ENCODE data around the gene RHBDL1.

DNA sequence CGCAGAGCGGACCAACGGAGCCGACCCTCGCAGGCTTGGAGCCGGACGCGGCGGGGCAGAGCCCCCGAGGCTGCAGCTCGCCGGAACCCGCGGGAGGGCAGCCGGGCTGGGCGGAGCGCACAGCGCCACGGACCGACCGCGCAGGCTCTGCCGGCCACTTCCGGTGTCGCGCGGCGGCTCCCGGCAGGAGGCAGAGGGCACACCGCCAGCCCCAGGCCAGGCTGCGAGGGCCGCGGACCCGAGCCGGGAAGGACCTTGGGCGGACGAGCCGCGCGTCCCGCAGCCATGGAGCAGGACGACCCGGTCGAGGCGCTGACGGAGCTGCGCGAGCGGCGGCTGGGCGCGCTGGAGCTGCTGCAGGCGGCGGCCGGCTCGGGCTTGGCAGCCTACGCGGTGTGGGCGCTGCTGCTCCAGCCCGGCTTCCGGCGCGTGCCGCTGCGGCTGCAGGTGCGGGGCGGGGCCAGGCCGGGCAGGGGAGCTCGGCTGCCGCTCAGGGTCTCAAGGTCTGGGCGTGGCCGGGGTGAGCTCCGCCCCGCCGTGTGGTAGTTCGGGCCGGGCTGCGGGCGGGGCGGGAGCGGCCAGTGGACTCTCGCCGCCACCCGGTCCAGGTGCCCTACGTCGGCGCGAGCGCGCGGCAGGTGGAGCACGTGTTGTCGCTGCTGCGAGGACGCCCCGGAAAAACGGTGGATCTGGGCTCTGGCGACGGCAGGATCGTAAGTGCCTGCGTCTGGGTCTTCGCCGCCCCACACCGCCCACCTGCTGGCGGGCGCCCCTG is 45.7 kb downstream of the RHBDL1 start, which contains the start of gene ANTKMT:
- TF ChIP-seq, protein P1, sequence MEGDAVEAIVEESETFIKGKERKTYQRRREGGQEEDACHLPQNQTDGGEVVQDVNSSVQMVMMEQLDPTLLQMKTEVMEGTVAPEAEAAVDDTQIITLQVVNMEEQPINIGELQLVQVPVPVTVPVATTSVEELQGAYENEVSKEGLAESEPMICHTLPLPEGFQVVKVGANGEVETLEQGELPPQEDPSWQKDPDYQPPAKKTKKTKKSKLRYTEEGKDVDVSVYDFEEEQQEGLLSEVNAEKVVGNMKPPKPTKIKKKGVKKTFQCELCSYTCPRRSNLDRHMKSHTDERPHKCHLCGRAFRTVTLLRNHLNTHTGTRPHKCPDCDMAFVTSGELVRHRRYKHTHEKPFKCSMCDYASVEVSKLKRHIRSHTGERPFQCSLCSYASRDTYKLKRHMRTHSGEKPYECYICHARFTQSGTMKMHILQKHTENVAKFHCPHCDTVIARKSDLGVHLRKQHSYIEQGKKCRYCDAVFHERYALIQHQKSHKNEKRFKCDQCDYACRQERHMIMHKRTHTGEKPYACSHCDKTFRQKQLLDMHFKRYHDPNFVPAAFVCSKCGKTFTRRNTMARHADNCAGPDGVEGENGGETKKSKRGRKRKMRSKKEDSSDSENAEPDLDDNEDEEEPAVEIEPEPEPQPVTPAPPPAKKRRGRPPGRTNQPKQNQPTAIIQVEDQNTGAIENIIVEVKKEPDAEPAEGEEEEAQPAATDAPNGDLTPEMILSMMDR (IDR thresholded peaks at IDR 0.05; ENCODE audit: low read depth, low read length, missing input control) = no peak
- TF ChIP-seq, protein P2, sequence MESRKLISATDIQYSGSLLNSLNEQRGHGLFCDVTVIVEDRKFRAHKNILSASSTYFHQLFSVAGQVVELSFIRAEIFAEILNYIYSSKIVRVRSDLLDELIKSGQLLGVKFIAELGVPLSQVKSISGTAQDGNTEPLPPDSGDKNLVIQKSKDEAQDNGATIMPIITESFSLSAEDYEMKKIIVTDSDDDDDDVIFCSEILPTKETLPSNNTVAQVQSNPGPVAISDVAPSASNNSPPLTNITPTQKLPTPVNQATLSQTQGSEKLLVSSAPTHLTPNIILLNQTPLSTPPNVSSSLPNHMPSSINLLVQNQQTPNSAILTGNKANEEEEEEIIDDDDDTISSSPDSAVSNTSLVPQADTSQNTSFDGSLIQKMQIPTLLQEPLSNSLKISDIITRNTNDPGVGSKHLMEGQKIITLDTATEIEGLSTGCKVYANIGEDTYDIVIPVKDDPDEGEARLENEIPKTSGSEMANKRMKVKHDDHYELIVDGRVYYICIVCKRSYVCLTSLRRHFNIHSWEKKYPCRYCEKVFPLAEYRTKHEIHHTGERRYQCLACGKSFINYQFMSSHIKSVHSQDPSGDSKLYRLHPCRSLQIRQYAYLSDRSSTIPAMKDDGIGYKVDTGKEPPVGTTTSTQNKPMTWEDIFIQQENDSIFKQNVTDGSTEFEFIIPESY (IDR thresholded peaks at IDR 0.05) = no peak
- TF ChIP-seq FOXA1 (IDR thresholded peaks at IDR 0.05) = no peak
- TF ChIP-seq YY1 (IDR thresholded peaks at IDR 0.05) = no peak
- TF ChIP-seq, protein P3, sequence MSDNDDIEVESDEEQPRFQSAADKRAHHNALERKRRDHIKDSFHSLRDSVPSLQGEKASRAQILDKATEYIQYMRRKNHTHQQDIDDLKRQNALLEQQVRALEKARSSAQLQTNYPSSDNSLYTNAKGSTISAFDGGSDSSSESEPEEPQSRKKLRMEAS (IDR thresholded peaks at IDR 0.05) = no peak
- no peak for TF ChIP-seq RAD21 (IDR thresholded peaks at IDR 0.05)
- TF ChIP-seq JUND (IDR thresholded peaks at IDR 0.05) = no peak
- TF ChIP-seq, protein P4, sequence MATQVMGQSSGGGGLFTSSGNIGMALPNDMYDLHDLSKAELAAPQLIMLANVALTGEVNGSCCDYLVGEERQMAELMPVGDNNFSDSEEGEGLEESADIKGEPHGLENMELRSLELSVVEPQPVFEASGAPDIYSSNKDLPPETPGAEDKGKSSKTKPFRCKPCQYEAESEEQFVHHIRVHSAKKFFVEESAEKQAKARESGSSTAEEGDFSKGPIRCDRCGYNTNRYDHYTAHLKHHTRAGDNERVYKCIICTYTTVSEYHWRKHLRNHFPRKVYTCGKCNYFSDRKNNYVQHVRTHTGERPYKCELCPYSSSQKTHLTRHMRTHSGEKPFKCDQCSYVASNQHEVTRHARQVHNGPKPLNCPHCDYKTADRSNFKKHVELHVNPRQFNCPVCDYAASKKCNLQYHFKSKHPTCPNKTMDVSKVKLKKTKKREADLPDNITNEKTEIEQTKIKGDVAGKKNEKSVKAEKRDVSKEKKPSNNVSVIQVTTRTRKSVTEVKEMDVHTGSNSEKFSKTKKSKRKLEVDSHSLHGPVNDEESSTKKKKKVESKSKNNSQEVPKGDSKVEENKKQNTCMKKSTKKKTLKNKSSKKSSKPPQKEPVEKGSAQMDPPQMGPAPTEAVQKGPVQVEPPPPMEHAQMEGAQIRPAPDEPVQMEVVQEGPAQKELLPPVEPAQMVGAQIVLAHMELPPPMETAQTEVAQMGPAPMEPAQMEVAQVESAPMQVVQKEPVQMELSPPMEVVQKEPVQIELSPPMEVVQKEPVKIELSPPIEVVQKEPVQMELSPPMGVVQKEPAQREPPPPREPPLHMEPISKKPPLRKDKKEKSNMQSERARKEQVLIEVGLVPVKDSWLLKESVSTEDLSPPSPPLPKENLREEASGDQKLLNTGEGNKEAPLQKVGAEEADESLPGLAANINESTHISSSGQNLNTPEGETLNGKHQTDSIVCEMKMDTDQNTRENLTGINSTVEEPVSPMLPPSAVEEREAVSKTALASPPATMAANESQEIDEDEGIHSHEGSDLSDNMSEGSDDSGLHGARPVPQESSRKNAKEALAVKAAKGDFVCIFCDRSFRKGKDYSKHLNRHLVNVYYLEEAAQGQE (IDR thresholded peaks at IDR 0.05) = no peak
- no peak for TF ChIP-seq EGR1 (IDR thresholded peaks at IDR 0.05; ENCODE audit: low read depth in 2 of 2)
- no peak for TF ChIP-seq FOXA2 (IDR thresholded peaks at IDR 0.05)
- TF ChIP-seq GABPA (IDR thresholded peaks at IDR 0.05 in 1 of 2, conservative IDR thresholded peaks at IDR 0.05 in 1 of 2) = peak in 1 of 2 donors; percentile 77
- no peak for TF ChIP-seq TAF1 (conservative IDR thresholded peaks at IDR 0.05)
- TF ChIP-seq HNF4G (IDR thresholded peaks at IDR 0.05) = no peak

Measured in liver (tissue), 3 donors.